Choroid plexus epithelial cell (primary cell): Measurements from ENCODE around the gene NUTF2.
A peak's percentile ranks its signal among the peaks of the same experiment; 100 is the strongest.

Experiments
- DNase-seq: peaks from one replicate; pipeline ENCODE4 v3.0.0-alpha.2; 2010; ENCODE audit warnings: low read depth
- H3K4me3 ChIP-seq: 2 replicates; pipeline ENCODE4 v1.5.1; 2011; ENCODE audit warnings: low read depth, mild to moderate bottlenecking, control low read depth, low read length, moderate library complexity
- CTCF ChIP-seq: conservative IDR thresholded peaks from 2 replicates; pipeline ENCODE4 v1.5.1; 2011; ENCODE audit warnings: low read depth, mild to moderate bottlenecking, control low read depth, inconsistent platforms, low read length, moderate library complexity

NUTF2 gene

GRCh38 chr16:67845291-67846062 lies 1.3 kb upstream of the NUTF2 start:
- no peak for TF ChIP-seq CTCF
- peak overlapping the region; percentile 93 for H3K4me3 ChIP-seq
- no peak for DNase-seq

DNA sequence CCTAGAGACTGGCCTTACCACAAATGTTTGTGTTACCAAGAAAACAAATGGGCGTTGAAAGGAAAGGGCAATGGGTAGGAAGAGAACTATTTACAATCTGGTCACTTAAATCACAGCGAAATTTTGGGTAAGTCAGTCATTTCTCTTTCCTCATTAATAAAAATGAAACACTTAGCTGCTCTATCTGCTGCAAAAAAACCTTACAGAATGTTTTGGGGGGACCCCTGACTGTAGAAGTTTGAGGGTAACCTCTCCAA lies 742 bp upstream of the NUTF2 start:
- H3K4me3 ChIP-seq, result peak overlapping the region; percentile 93
- DNase-seq, result no peak
- no peak for TF ChIP-seq CTCF

DNA sequence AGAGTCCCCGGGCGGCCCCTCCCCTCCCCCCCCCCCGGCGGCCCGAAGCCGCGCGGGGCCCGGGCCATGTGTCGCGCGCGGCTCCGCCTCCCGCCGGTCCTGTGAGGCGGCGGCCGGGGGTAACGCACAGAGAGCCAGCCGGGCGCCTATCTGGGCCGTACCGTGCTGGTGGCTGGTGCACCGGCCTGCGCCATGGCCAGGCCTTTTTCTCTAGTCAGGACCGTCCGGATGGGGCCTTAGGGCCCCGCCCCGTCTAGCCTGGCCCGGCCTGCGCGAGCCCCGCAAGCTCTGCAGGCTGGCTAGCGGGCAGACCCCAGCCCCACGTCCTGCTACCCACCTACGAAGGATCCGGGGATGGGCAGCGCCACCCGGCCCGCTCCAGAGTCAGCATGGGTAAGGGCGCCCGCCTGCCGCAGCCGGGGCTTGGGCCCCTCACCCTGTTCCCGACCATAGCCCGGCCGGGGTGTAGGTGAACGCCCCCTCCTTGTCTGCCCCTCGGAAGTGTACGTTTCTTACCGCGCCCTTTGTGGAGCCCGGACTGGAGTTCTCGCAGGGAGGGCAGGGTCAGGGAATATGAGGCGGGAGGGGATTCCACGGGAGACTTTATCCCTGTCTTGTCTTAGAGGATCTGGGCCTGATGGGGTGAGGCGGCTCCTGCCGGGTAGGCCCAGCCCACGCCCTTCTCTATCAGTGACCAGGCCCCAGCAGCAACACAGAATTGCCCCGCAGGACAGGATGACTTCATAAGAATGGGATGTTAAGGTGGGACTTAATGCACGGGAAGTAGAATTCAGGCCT lies 530 bp downstream of the NUTF2 start, which contains the start of gene CENPT:
CENPT (minus strand) TSS at position 630 of the 798 bp plus-strand sequence. CDS start 13,834 bp downstream, outside the sequence.
- peak; percentile 70 for DNase-seq
- no peak for TF ChIP-seq CTCF
- H3K4me3 ChIP-seq, result peak within 1 kb of the TSS; percentile 93

GRCh38 chr16:67848118-67848517 lies 1.4 kb downstream of the NUTF2 start:
- DNase-seq, result no peak
- TF ChIP-seq CTCF, result no peak
- peak overlapping the region; percentile 93 for H3K4me3 ChIP-seq

- DNase-seq, result no peak
- TF ChIP-seq CTCF, result no peak
- no peak overlapping the region for H3K4me3 ChIP-seq
These were observed 6.9 kb downstream of the NUTF2 start for GRCh38 chr16:67853670-67854069.

DNA sequence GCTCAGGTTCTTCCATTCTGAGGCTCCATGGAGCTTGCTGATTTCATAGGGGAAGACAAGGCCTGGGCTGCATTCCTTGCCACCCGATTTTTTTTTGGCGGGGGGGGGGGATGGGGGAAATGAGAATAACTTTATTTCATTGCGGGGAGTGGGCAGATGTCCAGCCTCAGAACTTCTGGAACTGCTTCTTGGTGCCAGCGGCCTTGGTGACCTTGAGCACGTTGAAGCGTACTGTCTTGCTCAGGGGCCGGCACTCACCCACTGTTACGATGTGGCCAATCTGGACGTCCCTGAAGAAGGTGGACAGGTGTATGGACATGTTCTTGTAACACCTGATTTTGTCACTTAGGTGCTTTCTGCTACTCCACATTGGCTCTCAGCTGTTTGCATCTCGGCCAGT lies 9.1 kb downstream of the NUTF2 start:
- no peak for DNase-seq
- no peak overlapping the region for H3K4me3 ChIP-seq
- no peak for TF ChIP-seq CTCF
